ENCODE measurements around the gene ADPRS. TPM values are rescaled to one million over a fixed set of nuclear protein-coding genes. Genes with fewer than 3 reads are reported as not detected.

ADPRS gene
- total RNA-seq, 1 donor: 42.5 TPM

DNA sequence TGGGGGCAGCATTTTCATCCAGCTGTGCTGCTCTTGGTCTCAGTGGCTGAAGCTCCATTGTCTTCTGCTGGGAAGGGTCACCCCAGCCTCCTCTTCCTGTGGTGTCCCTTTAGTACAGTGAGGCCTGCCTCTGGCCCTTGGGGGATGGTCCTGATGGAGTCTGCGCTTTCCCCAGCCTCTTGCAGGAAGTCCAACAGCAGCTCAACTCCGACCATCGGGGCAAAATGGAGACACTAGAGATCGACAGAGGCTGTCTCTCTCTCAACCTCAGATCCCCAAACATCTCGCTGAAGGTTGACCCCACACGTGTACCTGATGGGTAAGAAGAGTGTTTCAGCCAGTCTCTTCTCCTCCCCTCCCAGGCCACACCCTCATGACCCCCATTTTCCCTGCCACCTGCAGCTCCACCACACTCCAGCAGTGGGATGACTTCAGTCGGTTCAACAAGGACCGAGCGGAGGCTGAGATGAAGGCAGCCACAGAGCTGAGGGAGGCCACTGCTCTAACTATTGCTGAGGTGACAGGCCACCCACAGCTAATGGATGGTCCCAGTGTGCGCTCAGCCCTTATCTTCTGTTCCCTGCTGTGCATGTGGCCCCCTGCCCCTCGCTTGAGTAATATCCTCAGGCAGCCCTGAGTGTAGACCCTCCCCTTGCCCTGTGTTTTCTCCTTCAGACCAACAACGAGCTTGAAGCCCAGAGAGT is 2.0 kb upstream of the ADPRS start:
- no peak for DNase-seq (ENCODE audit: low read depth in 2 of 3, low spot score in 2 of 3)

DNA sequence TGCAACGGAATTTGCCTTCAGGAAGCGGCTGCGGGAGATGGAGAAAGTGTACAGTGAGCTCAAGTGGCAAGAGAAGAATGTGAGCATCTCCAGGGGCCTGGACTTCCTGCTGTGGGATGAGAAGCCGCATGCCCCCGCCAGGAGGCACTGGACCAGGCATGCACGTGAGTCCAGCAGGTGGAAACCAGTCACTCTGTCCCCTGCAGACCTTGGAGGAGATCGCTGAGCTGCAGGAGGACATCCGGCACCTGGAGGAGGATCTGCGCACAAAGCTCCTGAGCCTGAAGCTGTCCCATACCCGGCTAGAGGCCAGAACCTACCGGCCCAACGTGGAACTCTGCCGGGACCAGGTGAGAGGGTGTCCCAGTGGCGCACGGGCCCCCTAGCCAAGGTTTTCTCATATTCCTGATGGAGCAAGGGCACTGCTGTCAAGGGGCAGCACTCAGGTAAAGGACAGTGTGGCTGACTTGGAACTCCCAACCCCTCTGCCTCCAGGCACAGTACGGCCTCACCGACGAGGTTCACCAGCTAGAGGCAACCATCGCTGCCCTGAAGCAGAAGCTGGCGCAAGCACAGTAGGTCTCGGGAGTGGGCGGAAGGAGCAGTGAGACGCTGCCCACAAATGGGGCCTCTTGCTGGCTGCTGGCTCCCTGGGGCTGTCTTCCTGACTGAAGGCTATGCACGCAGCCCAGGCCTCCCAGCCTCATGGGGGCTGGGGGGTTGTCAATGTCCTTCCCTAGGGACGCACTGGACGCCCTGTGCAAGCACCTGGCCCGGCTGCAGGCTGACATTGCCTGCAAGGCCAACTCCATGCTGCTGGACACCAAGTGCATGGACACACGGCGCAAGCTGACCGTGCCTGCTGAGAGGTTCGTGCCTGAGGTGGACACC is 1.2 kb upstream of the ADPRS start:
- no peak for DNase-seq (ENCODE audit: low read depth in 2 of 3, low spot score in 2 of 3)

DNA sequence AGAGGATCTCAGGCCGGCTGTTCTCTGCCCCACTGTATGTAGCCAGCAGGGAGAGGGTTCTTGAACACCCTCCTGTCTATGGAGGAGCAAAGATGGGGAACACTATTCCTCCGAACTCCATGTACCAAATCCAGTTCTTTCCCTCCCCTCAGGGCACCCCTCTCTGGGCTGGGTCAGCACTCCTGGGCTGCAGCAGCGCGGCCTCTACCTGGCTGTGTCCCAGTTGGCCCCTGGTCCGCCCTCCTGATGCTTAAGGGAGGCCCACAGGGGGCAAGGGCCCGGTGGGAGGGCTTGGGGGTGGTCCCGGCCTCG is 471 bp upstream of the ADPRS start:
- no peak for DNase-seq (ENCODE audit: low read depth in 2 of 3, low spot score in 2 of 3)

DNA sequence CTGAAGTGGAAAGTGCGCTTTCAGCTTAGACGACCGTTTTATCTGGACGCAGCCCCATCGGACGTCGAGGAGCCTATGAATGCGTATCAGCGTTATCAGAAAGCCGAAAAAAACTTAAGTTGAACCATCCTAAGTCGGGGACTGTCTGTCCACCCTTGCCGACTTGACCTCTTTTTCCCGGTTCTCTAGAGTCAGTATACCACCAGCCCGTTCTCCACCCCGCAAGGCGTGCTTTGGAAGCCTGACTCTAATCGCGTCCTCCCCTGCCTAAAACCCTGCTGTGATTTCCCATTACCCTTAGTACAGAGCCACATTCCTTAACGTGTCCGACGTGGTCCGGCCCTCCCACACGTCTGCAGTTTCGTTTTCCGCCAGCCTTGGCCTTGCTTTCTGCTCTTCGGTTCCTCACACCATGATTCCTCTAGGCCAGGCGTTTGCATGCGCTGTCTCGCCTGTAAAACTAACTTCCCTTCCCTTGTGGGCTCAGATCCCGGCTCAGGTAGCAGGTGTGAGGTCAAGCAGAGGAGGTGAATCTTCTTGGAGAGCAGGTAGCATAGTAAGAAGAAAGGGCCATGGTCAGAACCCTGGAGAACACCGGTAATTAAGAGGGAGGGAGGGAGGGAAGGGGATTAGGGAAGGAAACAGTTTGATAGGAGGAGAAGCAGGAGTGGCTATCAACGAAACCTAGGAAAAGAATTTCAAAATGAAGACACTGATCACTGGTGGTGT is 865 bp downstream of the ADPRS start:
- peak in 1 of 3 donors; percentile 32 for DNase-seq (ENCODE audit: low read depth in 2 of 3, low spot score in 2 of 3)

DNA sequence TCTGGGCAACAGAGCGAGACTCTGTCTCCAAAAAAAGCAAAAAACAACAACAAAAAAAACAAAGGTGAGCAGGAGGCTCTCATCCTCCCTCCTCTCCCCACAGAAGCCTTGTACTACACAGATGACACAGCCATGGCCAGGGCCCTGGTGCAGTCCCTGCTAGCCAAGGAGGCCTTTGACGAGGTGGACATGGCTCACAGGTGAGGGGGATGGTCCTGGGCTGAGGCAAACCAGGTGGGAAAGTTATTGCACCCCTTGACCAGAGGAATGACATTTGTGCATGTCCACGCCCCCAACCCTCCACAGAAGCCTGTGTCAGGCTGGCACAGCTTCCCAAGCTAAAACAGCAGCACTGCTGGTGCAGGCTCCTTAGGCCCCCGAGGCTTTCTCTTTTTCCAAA is 2.4 kb downstream of the ADPRS start:
- no peak for DNase-seq (ENCODE audit: low read depth in 2 of 3, low spot score in 2 of 3)

DNA sequence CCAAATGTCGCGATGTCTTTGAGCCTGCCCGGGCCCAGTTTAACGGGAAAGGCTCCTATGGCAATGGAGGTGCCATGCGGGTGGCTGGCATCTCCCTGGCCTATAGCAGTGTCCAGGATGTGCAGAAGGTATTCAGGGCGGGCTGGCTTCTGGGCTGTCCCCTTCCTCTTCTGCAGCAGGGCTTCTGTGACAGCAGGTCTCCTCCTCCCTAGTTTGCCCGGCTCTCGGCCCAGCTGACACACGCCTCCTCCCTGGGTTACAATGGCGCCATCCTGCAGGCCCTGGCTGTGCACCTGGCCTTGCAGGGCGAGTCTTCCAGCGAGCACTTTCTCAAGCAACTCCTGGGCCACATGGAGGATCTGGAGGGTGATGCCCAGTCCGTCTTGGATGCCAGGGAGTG is 3.0 kb downstream of the ADPRS start:
- no peak for DNase-seq (ENCODE audit: low read depth in 2 of 3, low spot score in 2 of 3)

DNA sequence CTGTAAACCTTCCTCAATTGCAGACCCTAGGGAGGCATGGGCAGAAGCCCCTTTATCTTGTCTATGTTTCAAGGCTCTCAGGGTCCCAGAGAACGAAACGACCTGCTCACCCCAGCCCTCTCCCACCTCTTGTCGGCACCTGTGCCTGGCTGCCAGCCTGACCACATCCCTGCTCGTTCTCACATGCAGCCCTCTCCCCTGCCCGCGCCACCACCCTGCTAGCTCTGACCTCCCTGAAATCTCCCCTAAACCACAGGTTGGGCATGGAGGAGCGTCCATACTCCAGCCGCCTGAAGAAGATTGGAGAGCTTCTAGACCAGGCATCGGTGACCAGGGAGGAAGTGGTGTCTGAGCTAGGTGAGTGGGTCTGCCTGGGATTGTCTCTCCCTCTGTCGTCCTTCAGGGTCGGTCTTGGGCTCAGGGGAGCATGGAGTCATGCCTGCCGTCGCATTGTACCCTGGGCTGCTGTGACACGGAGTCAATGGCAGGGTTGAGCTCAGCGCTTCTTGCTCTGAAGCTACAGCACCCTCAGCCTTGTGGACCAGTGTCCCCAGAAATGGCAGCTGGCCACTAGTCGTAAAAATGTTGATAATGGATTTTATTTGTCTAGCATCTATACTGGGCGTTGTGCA is 3.6 kb downstream of the ADPRS start:
- DNase-seq (ENCODE audit: low read depth in 2 of 3, low spot score in 2 of 3): no peak

DNA sequence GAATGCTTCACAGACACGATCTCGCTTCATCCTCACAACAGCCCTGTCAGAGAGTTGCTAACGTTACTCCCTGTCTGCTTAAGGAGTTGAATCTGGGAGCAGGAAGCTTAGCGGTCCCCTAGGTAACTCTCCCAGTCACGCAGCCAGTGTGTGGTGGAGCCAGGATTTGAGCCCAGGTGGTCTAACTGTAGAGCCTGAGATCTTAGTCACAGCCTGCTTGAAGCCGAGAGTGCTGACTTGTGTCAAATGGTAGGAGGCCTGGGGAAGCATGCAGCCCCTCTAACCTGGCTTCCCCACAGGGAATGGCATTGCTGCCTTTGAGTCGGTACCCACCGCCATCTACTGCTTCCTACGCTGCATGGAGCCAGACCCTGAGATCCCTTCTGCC is 4.1 kb downstream of the ADPRS start:
- DNase-seq (ENCODE audit: low read depth in 2 of 3, low spot score in 2 of 3): no peak

DNA sequence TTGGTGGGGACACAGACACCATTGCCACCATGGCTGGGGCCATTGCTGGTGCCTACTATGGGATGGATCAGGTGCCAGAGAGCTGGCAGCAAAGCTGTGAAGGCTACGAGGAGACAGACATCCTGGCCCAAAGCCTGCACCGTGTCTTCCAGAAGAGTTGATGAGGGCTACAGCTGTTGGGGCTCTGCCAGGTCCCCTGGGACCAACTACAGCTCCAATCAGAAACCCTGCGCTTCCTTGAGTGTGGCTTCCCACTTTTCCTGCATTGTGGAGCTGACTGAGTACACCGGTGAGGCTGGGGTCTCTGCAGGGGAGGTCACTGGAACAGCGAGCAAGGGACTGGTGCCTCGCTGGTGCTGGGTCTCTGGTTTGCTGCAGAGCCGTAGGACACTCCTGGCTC is 4.5 kb downstream of the ADPRS start:
- DNase-seq (ENCODE audit: low read depth in 2 of 3, low spot score in 2 of 3): no peak

DNA sequence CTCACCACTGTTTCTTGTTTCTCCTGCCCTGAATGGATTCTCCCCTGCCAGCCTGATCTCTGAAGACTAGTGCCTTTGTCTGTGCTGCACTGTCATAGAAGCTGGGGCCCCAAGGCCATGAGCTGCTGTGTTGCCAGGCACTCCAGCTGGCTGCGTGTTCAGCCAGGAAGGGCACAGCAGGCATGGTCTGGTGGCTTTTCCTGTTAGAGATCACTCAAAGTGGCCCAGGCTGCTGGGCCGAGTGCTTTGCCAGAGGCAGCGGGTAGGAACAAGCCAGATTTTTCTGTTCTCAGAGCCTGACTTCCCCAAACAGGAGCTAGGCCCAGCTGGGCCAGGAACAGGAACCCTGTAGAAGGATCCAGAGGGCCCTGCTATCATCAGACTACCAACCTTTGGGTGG is 5.2 kb downstream of the ADPRS start:
- DNase-seq (ENCODE audit: low read depth in 2 of 3, low spot score in 2 of 3): no peak

DNA sequence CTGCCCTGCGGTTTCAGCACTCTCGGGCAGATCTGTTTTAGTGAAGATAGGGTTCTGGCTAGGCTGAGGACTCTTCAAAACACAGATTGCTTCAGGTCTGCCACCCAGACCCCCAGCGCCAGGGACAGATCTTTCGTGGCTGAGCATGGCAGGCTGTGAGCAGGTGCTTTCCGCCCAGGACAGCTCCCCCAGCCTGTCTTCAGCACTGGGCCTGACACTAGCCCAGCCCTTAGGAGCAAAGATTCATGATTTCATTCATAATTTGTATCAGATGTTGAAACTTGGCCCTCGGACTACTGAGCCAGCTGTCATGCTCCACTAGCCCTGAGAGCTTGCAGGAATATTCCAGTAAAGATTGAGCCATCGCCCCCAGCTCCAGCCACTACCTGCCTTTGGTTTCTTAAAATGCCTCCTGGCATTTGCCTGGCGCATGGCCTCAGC is 5.9 kb downstream of the ADPRS start:
- no peak for DNase-seq (ENCODE audit: low read depth in 2 of 3, low spot score in 2 of 3)

DNA sequence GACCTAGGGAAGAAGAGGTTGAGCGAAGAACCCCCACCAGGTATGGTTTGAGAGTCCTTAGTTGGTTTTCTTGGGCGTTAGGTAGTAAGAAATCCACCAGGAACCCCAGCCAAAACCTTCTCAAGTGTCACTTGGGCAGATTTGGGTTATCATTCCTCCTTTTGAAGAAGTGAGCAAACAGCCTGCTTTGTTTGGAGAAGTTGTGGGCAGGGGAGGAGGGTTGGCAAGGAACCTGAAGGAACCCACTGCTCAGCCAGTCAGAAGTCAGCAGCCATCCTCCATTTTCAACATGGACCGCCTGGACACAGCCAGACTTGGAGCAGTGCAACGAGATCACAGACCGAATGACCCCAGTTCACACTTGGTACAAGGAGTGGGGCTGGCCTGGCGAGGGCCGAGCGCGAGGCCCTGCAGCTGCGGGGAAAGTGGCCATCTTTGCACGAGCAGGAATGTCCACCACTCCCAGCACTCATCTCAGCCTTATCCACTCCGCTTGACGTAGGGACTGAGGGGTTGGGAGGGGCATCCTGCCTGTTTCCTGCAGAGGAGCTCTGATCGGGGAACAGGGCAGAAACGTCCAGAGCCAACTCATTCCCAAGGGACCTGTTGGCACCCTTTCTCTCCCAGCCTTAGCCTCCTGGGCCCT is 7.2 kb downstream of the ADPRS start:
- peak in 1 of 3 donors; percentile 42 for DNase-seq (ENCODE audit: low read depth in 2 of 3, low spot score in 2 of 3)

DNA sequence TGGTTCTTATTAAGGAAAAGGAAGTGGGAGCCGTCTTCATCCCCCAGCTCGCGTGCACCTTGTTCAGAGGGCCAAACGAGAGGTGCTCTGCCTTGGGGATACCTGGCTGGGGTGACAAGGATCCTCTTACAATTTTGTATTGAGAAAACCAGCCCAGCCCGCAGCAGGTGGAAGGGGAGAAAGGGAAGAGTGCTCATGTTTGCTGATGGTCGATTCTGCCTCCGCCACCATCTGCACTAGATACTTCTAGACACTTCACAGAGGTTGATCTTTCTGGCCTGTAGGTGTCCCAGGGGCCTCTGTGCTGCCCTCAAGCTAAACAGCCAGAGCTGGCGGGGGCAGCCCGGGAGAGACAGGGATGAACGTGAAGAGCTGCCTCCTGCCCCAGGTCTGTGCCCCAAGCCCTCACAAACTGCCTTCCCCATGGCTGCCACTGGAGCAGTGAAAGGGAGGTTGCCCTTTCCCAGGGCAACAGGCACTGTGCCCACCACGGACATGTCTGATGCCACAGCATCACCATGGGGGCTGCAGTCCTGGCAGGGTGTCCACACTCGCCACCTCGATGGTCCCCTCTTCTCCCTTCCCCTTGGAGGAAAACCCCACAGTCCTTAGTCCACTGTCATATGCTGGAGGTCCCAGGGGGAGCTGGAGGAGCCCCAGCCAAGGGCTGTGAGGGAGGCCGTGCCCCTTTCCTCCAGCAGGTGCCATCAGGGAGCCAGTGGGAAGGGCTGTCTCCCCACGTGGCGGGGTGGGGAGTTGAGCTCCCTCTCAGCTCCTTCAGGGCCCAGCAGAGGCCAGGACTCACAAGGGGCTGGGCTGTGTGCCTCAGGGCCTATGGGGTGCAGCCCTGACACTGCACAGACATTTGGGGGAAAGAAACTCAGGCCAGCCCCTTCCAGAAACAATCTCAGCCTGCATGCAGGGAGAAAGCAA is 8.1 kb downstream of the ADPRS start:
- DNase-seq (ENCODE audit: low read depth in 2 of 3, low spot score in 2 of 3): peak in 1 of 3 donors; percentile 20

DNA sequence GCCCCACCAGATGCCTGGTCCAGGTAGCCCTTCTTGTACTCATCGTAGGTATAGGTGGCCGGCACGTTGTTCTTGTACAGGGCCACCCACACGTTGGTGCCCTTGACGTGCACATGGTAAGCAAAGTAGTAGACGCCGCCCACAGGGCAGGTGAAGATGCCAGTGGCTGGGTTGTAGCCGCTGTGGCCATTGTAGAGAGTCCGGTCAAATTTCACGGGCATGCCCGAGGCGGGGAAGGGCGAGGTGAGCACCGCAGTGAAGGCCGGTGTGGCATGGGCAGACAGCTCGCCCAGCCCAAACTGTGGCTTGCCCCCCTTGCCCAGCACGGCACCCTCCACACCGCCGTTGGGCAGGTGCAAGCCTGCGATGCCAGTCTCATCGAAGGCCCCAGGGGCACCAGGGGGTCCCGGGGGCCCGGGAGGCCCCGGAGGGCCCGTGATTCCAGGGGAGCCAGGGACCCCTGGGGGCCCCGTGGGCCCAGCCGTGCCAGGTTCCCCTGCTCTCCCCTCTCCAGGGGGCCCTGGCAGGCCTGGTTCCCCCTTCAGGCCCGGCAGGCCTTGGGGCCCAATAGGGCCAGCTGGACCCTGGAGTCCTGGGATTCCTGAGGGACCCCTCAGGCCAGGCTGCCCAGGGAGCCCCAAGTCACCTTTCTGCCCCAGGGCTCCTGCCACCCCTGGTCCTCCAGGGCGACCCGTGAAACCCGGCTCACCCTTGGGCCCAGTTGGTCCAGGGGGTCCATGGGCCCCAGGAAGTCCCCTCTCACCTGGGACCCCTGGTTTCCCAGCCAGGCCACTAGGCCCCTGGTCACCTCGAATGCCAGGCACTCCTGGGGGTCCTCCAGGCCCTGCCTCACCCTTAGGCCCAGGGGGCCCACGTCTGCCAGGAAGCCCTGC is 9.2 kb downstream of the ADPRS start:
- DNase-seq (ENCODE audit: low read depth in 2 of 3, low spot score in 2 of 3): no peak

DNA sequence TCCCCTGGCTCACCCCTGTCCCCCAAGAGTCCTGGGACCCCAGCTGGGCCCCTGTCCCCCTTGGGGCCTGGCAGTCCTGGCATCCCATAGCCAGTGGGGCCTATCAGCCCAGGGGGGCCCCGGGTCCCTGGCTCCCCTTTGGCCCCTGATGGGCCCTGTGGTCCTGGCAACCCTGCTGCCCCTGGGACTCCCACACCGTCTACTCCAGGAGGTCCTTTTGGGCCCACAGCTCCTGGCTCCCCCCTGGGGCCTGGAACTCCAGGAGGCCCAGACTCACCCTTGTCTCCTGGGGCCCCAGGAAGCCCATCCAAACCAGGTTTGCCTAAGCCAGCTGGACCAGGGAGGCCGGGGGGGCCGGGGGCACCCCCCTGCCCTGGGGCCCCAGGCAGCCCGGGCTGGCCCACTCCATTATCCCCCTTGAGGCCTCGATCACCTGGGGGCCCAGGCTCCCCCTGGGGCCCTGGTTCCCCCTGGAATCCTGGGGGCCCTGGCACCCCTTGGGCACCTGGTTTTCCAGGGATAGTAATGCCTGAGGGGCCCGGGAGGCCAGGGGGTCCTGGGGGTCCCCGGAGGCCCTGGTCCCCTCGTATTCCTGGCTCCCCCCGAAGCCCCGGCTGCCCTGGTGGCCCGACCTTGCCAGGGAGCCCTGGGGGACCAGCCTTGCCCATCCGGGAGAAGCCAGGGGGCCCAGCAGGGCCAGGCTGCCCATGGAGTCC is 10.1 kb downstream of the ADPRS start:
- DNase-seq (ENCODE audit: low read depth in 2 of 3, low spot score in 2 of 3): no peak

DNA sequence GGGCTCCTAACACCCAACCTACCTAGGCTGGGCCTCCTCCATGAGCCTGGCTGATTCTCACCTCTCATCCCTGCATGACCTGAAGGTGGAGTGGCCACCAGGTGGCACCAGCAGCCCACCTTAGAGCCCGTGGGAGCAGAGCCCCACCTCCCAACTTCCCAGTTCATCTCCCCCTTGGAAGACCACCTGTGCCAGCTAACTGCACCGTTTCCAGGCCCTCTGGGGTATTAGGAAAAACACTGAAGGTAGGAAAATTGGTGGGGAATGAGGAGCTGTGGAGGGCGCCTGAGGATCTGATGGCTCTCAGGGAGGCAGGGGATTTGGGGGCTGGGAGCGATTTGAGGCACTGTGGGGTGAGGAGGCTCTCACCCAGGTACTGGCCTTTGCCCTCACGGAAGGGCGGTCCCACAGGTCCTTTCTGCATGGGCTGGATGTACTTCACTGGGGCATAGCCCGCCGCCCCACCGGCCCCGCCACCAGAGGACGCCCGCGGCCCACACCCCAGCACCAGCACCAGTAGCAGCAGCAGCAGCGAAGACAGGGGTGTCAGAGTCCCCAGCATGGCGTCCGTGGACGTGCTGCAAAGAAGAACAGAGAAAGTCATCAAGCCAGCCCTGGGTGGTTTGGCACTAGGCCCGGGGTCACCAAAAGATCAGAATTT is 11.1 kb downstream of the ADPRS start:
- peak; percentile 57 to 80 (median 68) for DNase-seq (ENCODE audit: low read depth in 2 of 3, low spot score in 2 of 3)

DNA sequence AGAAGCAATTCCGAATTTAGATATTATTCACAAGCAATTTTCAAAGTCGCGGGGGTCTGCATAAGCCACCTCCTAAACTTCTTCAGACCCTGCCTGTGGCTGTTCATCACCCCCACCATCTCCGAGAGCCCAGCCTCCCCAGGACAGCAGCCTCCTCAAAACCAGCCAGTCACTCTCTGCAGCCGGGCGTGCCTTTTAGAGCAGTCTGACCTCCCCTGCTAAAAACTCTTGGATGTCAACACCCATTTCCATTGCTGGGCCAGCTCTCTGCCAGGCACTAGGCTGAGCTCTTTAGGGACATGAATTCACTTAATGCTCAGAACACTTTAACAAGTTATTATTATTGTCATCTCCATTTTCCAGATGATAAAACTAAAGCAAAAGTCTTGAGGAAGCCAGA is 11.7 kb downstream of the ADPRS start:
- no peak for DNase-seq (ENCODE audit: low read depth in 2 of 3, low spot score in 2 of 3)
